K562 (cell line): ENCODE measurements around the gene GGT6. TPM values are rescaled to one million over a fixed set of nuclear protein-coding genes. Genes with fewer than 3 reads are reported as not detected.

ENCODE experiments used
- ATAC-seq: fragments of 200-7000 bp; cut with Tn5 transposase; 3 replicates; pipeline ENCODE4 v1.9.1; 2020; ENCODE audit warnings: moderate library complexity
- BruUV-seq: library from RNA; stranded (reverse); fragments of 400-500 nt; replicated peaks from 2 replicates; lab custom pipeline; 2021; lab: Mats Ljungman, UMichigan
- CTCF ChIA-PET: fragments of 300-600 bp; formaldehyde crosslinking; extraction: SDS; loops from one replicate; lab custom pipeline; 2021; ENCODE audit warnings: low intra/inter-chr PET ratio; lab: Yijun Ruan, JAX
- POLR2A ChIA-PET: fragments of 300-600, 350-650 bp; sonication (Branson Sonifier 250); formaldehyde crosslinking; extraction: SDS; loops from one replicate; lab custom pipeline; 2021; ENCODE audit warnings: antibody characterized with exemption, inconsistent platforms; lab: Yijun Ruan, JAX
- DNase-seq, 4 experiments: peaks; one replicate each; pipeline versions ENCODE4 v3.0.0 to v3.0.0-alpha.2; 2011 to 2018; ENCODE audit warnings: low spot score in 3 of 4, mixed read lengths in 3 of 4; ENCODE audit errors: extremely low read depth in 1 of 4
- FAIRE-seq: peaks from 2 replicates; lab custom pipeline; 2011; peaks lifted over from hg19 to GRCh38; lab: Jason Lieb, UNC
- H2AFZ ChIP-seq: 2 replicates; pipeline ENCODE4 v1.6.0; 2011; ENCODE audit warnings: low read depth, low read length, control low read depth, inconsistent platforms
- H3K27ac ChIP-seq: fragments of 200-600 bp; 3 replicates; pipeline ENCODE4 v1.8.0; 2011; ENCODE audit warnings: low read depth, mild to moderate bottlenecking, control low read depth, inconsistent platforms, low read length, moderate library complexity, mixed read lengths; ENCODE audit errors: extremely low read depth
- H3K27me3 ChIP-seq, 2 experiments: fragments of 300-600 bp in 1 of 2; 2 replicates in 1 of 2; 3 replicates in 1 of 2; pipeline versions ENCODE4 v1.6.0 to v1.8.0; 2011; ENCODE audit warnings: inconsistent platforms in 2 of 2, low read length in 2 of 2, mild to moderate bottlenecking in 1 of 2, mixed read lengths in 1 of 2, moderate library complexity in 1 of 2; ENCODE audit not compliant: control insufficient read depth in 2 of 2, insufficient read depth in 2 of 2
- H3K36me3 ChIP-seq: fragments of 300-600 bp; 3 replicates; pipeline ENCODE4 v1.8.0; 2011; ENCODE audit warnings: mild to moderate bottlenecking, low read length, inconsistent platforms; ENCODE audit not compliant: control insufficient read depth, insufficient read depth
- H3K4me1 ChIP-seq, 2 experiments: fragments of 200-600 bp in 1 of 2; replicated peaks in 1 of 2; 2 replicates in 1 of 2; 3 replicates in 1 of 2; pipeline versions ENCODE4 v1.5.1 to v1.8.0; 2011; ENCODE audit warnings: inconsistent platforms in 2 of 2, low read length in 2 of 2, mild to moderate bottlenecking in 1 of 2, mixed read lengths in 1 of 2, moderate library complexity in 1 of 2; ENCODE audit not compliant: control insufficient read depth in 2 of 2, insufficient read depth in 2 of 2
- H3K4me2 ChIP-seq: 2 replicates; pipeline ENCODE4 v1.6.1; 2011; ENCODE audit warnings: low read length, control low read depth, inconsistent platforms, mixed read lengths; ENCODE audit not compliant: insufficient read depth
- H3K4me3 ChIP-seq: fragments of 200-600 bp; sonication (generic), shearing (Covaris generic); 2 replicates; pipeline ENCODE4 v1.5.1; 2016; ENCODE audit warnings: control low read depth, inconsistent platforms
- H3K79me2 ChIP-seq: fragments of 200-600 bp; 3 replicates; pipeline ENCODE4 v1.8.0; 2011; ENCODE audit warnings: low read length, inconsistent platforms; ENCODE audit not compliant: control insufficient read depth, insufficient read depth
- H3K9ac ChIP-seq, 2 experiments: 2 replicates each; pipeline versions ENCODE4 v1.6.0 to v1.6.1; 2011; ENCODE audit warnings: low read depth in 2 of 2, low read length in 2 of 2, control low read depth in 1 of 2, inconsistent platforms in 1 of 2, mild to moderate bottlenecking in 1 of 2, mixed read lengths in 1 of 2; ENCODE audit not compliant: insufficient read depth in 1 of 2
- H3K9me1 ChIP-seq: one replicate; pipeline ENCODE4 v1.6.0; 2011; ENCODE audit warnings: inconsistent platforms, mild to moderate bottlenecking, low read length, moderate library complexity; ENCODE audit not compliant: control insufficient read depth, insufficient read depth
- H3K9me3 ChIP-seq: replicated peaks from 2 replicates; pipeline ENCODE4 v1.5.1; 2011; ENCODE audit warnings: low read depth, low read length, inconsistent platforms; ENCODE audit not compliant: control insufficient read depth, insufficient read depth
- H4K20me1 ChIP-seq: replicated peaks from 2 replicates; pipeline ENCODE4 v1.6.1; 2011; ENCODE audit warnings: low read length, inconsistent platforms, mixed read lengths; ENCODE audit not compliant: control insufficient read depth, insufficient read depth
- MLLT1 ChIP-seq, 2 experiments: fragments of 450-650 bp; IDR thresholded peaks; 2 replicates each; pipeline ENCODE4 v1.6.1; 2016
- SIN3A ChIP-seq, 2 experiments: fragments of 150-350 bp in 1 of 2; IDR thresholded peaks; 2 replicates each; pipeline ENCODE4 v1.6.1; 2011 to 2016; ENCODE audit warnings: borderline replicate concordance in 2 of 2, low read depth in 2 of 2, low read length in 2 of 2, mild to moderate bottlenecking in 2 of 2, moderate library complexity in 2 of 2; ENCODE audit not compliant: control insufficient read depth in 1 of 2
- SMAD1 ChIP-seq: fragments of 150-350 bp; IDR thresholded peaks from 2 replicates; pipeline ENCODE4 v1.6.1; 2014; ENCODE audit warnings: low read length, low read depth; ENCODE audit not compliant: partially characterized antibody
- SMAD4 ChIP-seq: fragments of 250-450 bp; sonication (Bioruptor Pico); conservative IDR thresholded peaks from 2 replicates; pipeline ENCODE4 v1.8.0; 2021; ENCODE audit warnings: inconsistent platforms, mild to moderate bottlenecking, moderate library complexity
- WGBS: fragments of 100-300 bp; shearing (Covaris generic); methylation state at CpG from one replicate; pipeline ENCODE4 v1.1.6; 2016; ENCODE audit warnings: low coverage, mixed read lengths; ENCODE audit not compliant: insufficient coverage; ENCODE audit errors: missing lambda C conversion rate; 5-methylcytosine and 5-hydroxymethylcytosine counted together
- in situ Hi-C: fragments of 300-500 bp; cut with MboI; formaldehyde crosslinking; loops from 4 replicates; pipeline ENCODE4 v1.15.0; 2018; ENCODE audit warnings: inconsistent platforms, mixed read lengths
- intact Hi-C: fragments of 100-400 bp; cut with micrococcal nuclease; formaldehyde crosslinking; loops from 2 replicates; pipeline ENCODE4 v1.14.2; 2022
- polyA plus RNA-seq, 8 experiments: library from polyadenylated mRNA; depleted of rRNA in 4 of 8; stranded (reverse) in 5 of 8; unstranded in 3 of 8; fragments of >200 nt; fragmentation: Nextera tagmentation in 2 of 8; fragmentation: Illumina TruSeq in 1 of 8; extraction: Ambion mirVana in 2 of 8; extraction: Trizol in 1 of 8; gene quantifications; 2 replicates each; pipeline versions ENCODE4 v1.2.1 to v1.2.3, GENCODE V29; 2011 to 2014; ENCODE audit warnings: inconsistent platforms in 1 of 8, missing spikeins in 1 of 8
- total RNA-seq, 7 experiments: library from RNA; depleted of rRNA in 6 of 7; stranded (reverse); fragments of >200 nt in 6 of 7; fragmentation: Illumina TruSeq in 2 of 7; extraction: Trizol in 2 of 7; gene quantifications; 2 replicates each; pipeline versions ENCODE4 v1.2.1 to v1.2.3, GENCODE V29; 2011 to 2021; ENCODE audit warnings: low replicate concordance in 1 of 7
- TF ChIP-seq, protein P1 (sequence below): fragments of 250-450 bp; sonication (Bioruptor Pico); IDR thresholded peaks from 2 replicates; pipeline ENCODE4 v1.9.0; 2021; ENCODE audit warnings: mild to moderate bottlenecking, inconsistent platforms

GGT6 gene
- total and polyA plus RNA-seq, 9 of the 15 experiments (the other 6 are each of a cell fraction or from before 2014, with no cell fraction given), result 0.09 TPM; not detected in 8

GRCh38 chr17:4558347-4558971 lies 1.9 kb downstream of the GGT6 start:
- Histone ChIP-seq H3K4me3 (no peak overlapping the region), H3K79me2 (peaks cover 22% of the 10 kb centered on the region), H4K20me1 (no peaks in the 10 kb centered on the region), H3K4me2 (no peak overlapping the region), H3K4me1 (peaks cover 3 to 26% of the 10 kb centered on the region in 2 experiments; a peak in 4 of 5 replicates), H2AFZ (no peak overlapping the region), H3K9me3 (no peaks in the 10 kb centered on the region), H3K9ac (no peak overlapping the region), H3K27ac (no peak overlapping the region), H3K27me3 (no peaks in the 10 kb centered on the region), H3K36me3 (peaks cover 7% of the 10 kb centered on the region; the same call in 1 of the 3 replicates), H3K9me1 (no peaks in the 10 kb centered on the region)
- ChIA-PET POLR2A (no interaction called here), CTCF (no interaction called here)
- intact Hi-C loops, result no loop called here
- 80% methylated on average over 16 of the region's 24 CpGs for WGBS
- ATAC-seq (no peak), DNase-seq (no peak), FAIRE-seq (no peak)
- no TSS peak for BruUV-seq
- TF ChIP-seq SMAD4 (CRISPR knock-in tag), result no peak
- TF ChIP-seq SMAD1, result no peak
- no peak for TF ChIP-seq MLLT1 (IDR thresholded peaks at IDR 0.05)
- TF ChIP-seq, protein P1, sequence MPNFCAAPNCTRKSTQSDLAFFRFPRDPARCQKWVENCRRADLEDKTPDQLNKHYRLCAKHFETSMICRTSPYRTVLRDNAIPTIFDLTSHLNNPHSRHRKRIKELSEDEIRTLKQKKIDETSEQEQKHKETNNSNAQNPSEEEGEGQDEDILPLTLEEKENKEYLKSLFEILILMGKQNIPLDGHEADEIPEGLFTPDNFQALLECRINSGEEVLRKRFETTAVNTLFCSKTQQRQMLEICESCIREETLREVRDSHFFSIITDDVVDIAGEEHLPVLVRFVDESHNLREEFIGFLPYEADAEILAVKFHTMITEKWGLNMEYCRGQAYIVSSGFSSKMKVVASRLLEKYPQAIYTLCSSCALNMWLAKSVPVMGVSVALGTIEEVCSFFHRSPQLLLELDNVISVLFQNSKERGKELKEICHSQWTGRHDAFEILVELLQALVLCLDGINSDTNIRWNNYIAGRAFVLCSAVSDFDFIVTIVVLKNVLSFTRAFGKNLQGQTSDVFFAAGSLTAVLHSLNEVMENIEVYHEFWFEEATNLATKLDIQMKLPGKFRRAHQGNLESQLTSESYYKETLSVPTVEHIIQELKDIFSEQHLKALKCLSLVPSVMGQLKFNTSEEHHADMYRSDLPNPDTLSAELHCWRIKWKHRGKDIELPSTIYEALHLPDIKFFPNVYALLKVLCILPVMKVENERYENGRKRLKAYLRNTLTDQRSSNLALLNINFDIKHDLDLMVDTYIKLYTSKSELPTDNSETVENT (CRISPR knock-in tag), result no peak
- no peak for TF ChIP-seq SIN3A (IDR thresholded peaks at IDR 0.05; ENCODE audit: borderline replicate concordance in 2 of 2, control insufficient read depth in 1 of 2, low read depth in 2 of 2, low read length in 2 of 2)
- in situ Hi-C loops, result no loop called here
